Measurements from ENCODE around the gene PRR20B. TPM values are rescaled to one million over a fixed set of nuclear protein-coding genes. Genes with fewer than 3 reads are reported as not detected.
"Not testable (repeated sequence)": the region's sequence is repeated elsewhere in the genome, so short reads cannot be mapped to it uniquely, and the experiment has no call there.

The PRR20B gene
- total RNA-seq (under 1 TPM in 1 of 2 donors, not detected in 1; 0.16 TPM), polyA plus RNA-seq (ENCODE audit: insufficient read depth, low read depth, low replicate concordance) (not detected)
- long read RNA-seq, donor 1: 0 reads
- long read RNA-seq, donor 2: 0 reads

DNA sequence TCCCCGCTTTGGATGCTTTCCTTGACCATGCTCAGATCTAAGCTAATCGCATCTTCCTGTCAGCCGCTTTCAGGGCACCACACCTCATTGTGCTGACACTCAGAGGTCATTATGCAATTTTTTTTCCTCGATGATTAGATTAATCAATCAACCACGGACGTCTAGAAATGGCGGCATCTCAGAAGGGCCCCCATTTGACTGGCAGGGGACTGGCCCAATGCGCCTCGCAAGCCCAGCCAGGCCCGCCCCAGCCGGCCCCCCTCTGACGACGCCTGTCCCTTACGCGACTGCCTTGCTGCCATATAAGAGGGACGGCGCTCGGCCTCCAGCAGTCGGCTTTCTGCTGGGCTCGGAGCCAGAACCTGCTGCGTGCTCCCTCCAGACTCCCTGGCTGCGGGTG, at the start of gene PRR20B:
TSS of gene PRR20B (plus strand) at position 301 of the 400 bp plus-strand sequence. CDS start 387 bp downstream, outside the sequence.
- H3K36me3 ChIP-seq (ENCODE audit: low read depth, missing control alignments); H3K9me3 ChIP-seq; H3K4me1 ChIP-seq; H3K4me3 ChIP-seq; DNase-seq; H3K27me3 ChIP-seq; intact Hi-C loops (cut with DNase I; ENCODE audit: low total_unique reads); H3K27ac ChIP-seq: not testable (repeated sequence)
- no CpG with 5 or more reads among the region's 22 CpGs for WGBS, 2 donors

DNA sequence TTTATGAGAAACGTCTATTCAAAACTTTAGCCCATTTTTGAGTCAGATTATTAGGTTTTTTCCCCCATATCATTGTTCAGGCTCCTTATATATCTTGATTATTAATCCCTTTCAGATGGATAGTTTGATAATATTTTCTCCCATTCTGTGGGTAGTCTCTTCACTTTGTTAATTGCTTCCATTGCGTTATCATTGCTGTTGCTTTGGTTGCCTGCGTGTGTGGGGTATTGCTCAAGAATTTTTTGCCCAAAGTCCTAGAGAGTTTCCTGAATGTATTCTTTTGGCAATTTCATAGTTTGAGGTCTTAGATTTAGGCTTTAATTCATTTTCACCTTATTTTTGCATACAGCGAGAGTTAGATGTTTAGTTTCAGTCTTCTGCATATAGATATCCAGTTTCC, 32.3 kb upstream of the PRR20B start:
- WGBS, 2 donors: 90 to 96% methylated on average over 4 of the region's 4 CpGs

GRCh38 chr13:57123681-57124080, 23.6 kb upstream of the PRR20B start:
- Histone ChIP-seq H3K27me3 (no peaks in the 10 kb centered on the region), H3K27ac (no peak overlapping the region), H3K4me3 (no peak overlapping the region), H3K4me1 (no peaks in the 10 kb centered on the region), H3K36me3 (ENCODE audit: low read depth, missing control alignments) (no peaks in the 10 kb centered on the region), H3K9me3 (no peaks in the 10 kb centered on the region)
- DNase-seq: no peak
- intact Hi-C loops (cut with DNase I; ENCODE audit: low total_unique reads): no loop called here
- TF ChIP-seq, protein P1, sequence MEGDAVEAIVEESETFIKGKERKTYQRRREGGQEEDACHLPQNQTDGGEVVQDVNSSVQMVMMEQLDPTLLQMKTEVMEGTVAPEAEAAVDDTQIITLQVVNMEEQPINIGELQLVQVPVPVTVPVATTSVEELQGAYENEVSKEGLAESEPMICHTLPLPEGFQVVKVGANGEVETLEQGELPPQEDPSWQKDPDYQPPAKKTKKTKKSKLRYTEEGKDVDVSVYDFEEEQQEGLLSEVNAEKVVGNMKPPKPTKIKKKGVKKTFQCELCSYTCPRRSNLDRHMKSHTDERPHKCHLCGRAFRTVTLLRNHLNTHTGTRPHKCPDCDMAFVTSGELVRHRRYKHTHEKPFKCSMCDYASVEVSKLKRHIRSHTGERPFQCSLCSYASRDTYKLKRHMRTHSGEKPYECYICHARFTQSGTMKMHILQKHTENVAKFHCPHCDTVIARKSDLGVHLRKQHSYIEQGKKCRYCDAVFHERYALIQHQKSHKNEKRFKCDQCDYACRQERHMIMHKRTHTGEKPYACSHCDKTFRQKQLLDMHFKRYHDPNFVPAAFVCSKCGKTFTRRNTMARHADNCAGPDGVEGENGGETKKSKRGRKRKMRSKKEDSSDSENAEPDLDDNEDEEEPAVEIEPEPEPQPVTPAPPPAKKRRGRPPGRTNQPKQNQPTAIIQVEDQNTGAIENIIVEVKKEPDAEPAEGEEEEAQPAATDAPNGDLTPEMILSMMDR (IDR thresholded peaks at IDR 0.05): no peak
- no peak for TF ChIP-seq POLR2A (IDR thresholded peaks at IDR 0.05)
- WGBS, 2 donors: 20 to 37% methylated on average over 1 of the region's 1 CpG

More for the DNA sequence above, 32.3 kb upstream of the PRR20B start:
- intact Hi-C loops (cut with DNase I; ENCODE audit: low total_unique reads): no loop called here
- Histone ChIP-seq H3K27ac (no peak overlapping the region), H3K4me1 (no peaks in the 10 kb centered on the region), H3K27me3 (no peaks in the 10 kb centered on the region), H3K9me3 (no peaks in the 10 kb centered on the region), H3K4me3 (no peak overlapping the region), H3K36me3 (ENCODE audit: low read depth, missing control alignments) (no peaks in the 10 kb centered on the region)
- DNase-seq: no peak
- TF ChIP-seq, protein P1 (IDR thresholded peaks at IDR 0.05): no peak
- no peak for TF ChIP-seq POLR2A (IDR thresholded peaks at IDR 0.05)

GRCh38 chr13:57128909-57129308, 18.4 kb upstream of the PRR20B start:
- 61 to 69% methylated on average over 6 of the region's 6 CpGs for WGBS, 2 donors
- intact Hi-C loops (cut with DNase I; ENCODE audit: low total_unique reads): no loop called here
- H3K4me3 ChIP-seq: no peak overlapping the region
- H3K27me3 ChIP-seq: no peaks in the 10 kb centered on the region
- no peaks in the 10 kb centered on the region for H3K9me3 ChIP-seq
- no peaks in the 10 kb centered on the region for H3K36me3 ChIP-seq (ENCODE audit: low read depth, missing control alignments)
- no peak for DNase-seq
- no peak overlapping the region for H3K27ac ChIP-seq
- H3K4me1 ChIP-seq: no peaks in the 10 kb centered on the region
- TF ChIP-seq, protein P1 (IDR thresholded peaks at IDR 0.05): no peak
- no peak for TF ChIP-seq POLR2A (IDR thresholded peaks at IDR 0.05)

DNA sequence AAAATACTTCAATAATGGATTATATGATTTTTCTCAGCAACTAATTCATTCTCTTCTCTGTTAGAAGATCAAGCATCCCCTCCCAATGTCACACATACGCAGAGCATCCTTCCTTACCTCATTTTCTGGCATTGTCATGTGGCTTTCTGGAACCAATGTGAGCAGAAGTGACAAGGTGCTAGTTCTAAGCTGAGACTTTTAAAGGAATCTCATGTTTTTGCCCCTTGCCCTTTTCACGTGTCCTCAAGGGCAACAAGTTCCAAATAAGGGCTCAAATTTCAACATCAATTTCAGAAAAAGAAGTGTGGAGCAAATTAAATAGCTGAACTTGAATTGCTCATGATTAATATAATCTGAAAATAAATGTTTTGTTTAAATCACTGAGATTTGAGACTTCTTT, 11.2 kb upstream of the PRR20B start:
- H3K4me1 ChIP-seq: no peaks in the 10 kb centered on the region
- H3K9me3 ChIP-seq: no peaks in the 10 kb centered on the region
- no peaks in the 10 kb centered on the region for H3K36me3 ChIP-seq (ENCODE audit: low read depth, missing control alignments)
- no peak overlapping the region for H3K27ac ChIP-seq
- no peak for TF ChIP-seq POLR2A (IDR thresholded peaks at IDR 0.05)
- TF ChIP-seq, protein P1 (IDR thresholded peaks at IDR 0.05): no peak
- no peak for DNase-seq
- no peaks in the 10 kb centered on the region for H3K27me3 ChIP-seq
- intact Hi-C loops (cut with DNase I; ENCODE audit: low total_unique reads): no loop called here
- H3K4me3 ChIP-seq: no peak overlapping the region
- 67 to 81% methylated on average over 2 of the region's 2 CpGs for WGBS, 2 donors

Measured in testis (tissue), 5 donors.